ENCODE results near the gene TPM3.
A peak's percentile ranks its signal among the peaks of the same experiment; 100 is the strongest.

The TPM3 gene

DNA sequence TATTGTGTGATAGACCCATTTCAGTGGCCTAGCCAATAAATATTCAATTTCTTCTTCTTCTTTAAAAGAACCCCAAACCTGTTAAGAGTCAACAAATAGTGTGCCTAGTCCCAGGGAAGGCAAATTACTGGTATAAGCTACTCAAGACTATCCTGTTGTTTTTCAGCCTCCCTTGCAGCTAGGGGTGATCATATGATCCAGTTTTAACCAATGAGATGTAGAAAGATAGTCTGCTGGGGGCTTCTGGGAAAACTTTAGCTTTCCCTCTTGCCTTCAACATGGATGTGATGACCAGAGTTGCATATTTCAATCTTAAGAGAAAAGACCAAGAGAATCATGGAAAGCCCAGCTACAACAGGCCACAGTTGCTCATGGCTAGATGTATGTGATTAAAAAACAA lies 32.3 kb downstream of the TPM3 start:
- intact Hi-C loops (cut with DNase I; ENCODE audit: low total_unique reads), result no loop called here
- DNase-seq, result no peak
- Histone ChIP-seq H3K9me3 (no peaks in the 10 kb centered on the region), H3K4me1 (peaks cover 0 to 27% (median 8%) of the 10 kb centered on the region in 4 donors), H3K27ac (no peak overlapping the region), H3K4me3 (no peak overlapping the region), H3K36me3 (peaks cover 62 to 89% (median 74%) of the 10 kb centered on the region in 3 donors), H3K27me3 (no peaks in the 10 kb centered on the region)
- no peak for TF ChIP-seq CTCF (IDR thresholded peaks at IDR 0.05)

- Histone ChIP-seq H3K4me1 (peaks cover 0 to 31% (median 9%) of the 10 kb centered on the region in 4 donors), H3K9me3 (no peaks in the 10 kb centered on the region), H3K4me3 (no peak overlapping the region), H3K36me3 (peaks cover 55 to 78% (median 63%) of the 10 kb centered on the region in 3 donors), H3K27ac (peak overlapping the region in 1 of 2 donors; percentile 8), H3K27me3 (no peaks in the 10 kb centered on the region)
- no peak for TF ChIP-seq CTCF (IDR thresholded peaks at IDR 0.05)
- DNase-seq, result no peak
- intact Hi-C loops (cut with DNase I; ENCODE audit: low total_unique reads), result no loop called here
Measured at GRCh38 chr1:154158307-154159125, 33.4 kb downstream of the TPM3 start.

GRCh38 chr1:154157520-154158306 lies 34.2 kb downstream of the TPM3 start:
- H3K9me3 ChIP-seq, result no peaks in the 10 kb centered on the region
- H3K27ac ChIP-seq, result peak overlapping the region; percentile 7 to 8
- H3K27me3 ChIP-seq, result no peaks in the 10 kb centered on the region
- H3K4me1 ChIP-seq, result peaks cover 0 to 31% (median 9%) of the 10 kb centered on the region in 4 donors
- DNase-seq, result no peak
- TF ChIP-seq CTCF (IDR thresholded peaks at IDR 0.05), result no peak
- no peak overlapping the region for H3K4me3 ChIP-seq
- intact Hi-C loops (cut with DNase I; ENCODE audit: low total_unique reads), result no loop called here
- H3K36me3 ChIP-seq, result peaks cover 50 to 73% (median 55%) of the 10 kb centered on the region in 3 donors

- Histone ChIP-seq H3K9me3 (no peaks in the 10 kb centered on the region), H3K27ac (peak overlapping the region; percentile 73 to 78), H3K4me3 (no peak overlapping the region), H3K27me3 (no peaks in the 10 kb centered on the region), H3K4me1 (peaks cover 0 to 48% (median 11%) of the 10 kb centered on the region in 4 donors), H3K36me3 (peaks cover 31 to 48% (median 35%) of the 10 kb centered on the region in 3 donors)
- intact Hi-C loops (cut with DNase I; ENCODE audit: low total_unique reads), result no loop called here
- TF ChIP-seq CTCF (IDR thresholded peaks at IDR 0.05), result no peak
- peak; percentile 52 to 71 for DNase-seq
Measured at GRCh38 chr1:154155251-154155650, 36.6 kb downstream of the TPM3 start.

GRCh38 chr1:154154534-154155191 lies 37.2 kb downstream of the TPM3 start, which contains the start of gene NUP210L:
TSS of gene NUP210L (minus strand) at chr1:154155073.
- H3K4me1 ChIP-seq, result peaks cover 0 to 48% (median 11%) of the 10 kb centered on the region in 4 donors
- TF ChIP-seq CTCF (IDR thresholded peaks at IDR 0.05), result no peak
- peaks cover 26 to 42% (median 29%) of the 10 kb centered on the region in 3 donors for H3K36me3 ChIP-seq
- DNase-seq, result peak; percentile 71 to 84
- H3K27ac ChIP-seq, result peak within 1 kb of the TSS; percentile 73 to 78
- no peaks in the 10 kb centered on the region for H3K9me3 ChIP-seq
- H3K27me3 ChIP-seq, result no peaks in the 10 kb centered on the region
- no peak within 1 kb of the TSS for H3K4me3 ChIP-seq
- intact Hi-C loops (cut with DNase I; ENCODE audit: low total_unique reads), result no loop called here

Measured in tibial artery (tissue), 4 donors.